GM19438 (cell line): ENCODE results near the gene KLHL29.

Experiments used
- ATAC-seq: cut with Tn5 transposase; IDR thresholded peaks from one replicate; pipeline ENCODE4 v1.9.1; 2021; ENCODE audit warnings: low read depth; ENCODE audit not compliant: unreplicated experiment

Gene KLHL29

DNA sequence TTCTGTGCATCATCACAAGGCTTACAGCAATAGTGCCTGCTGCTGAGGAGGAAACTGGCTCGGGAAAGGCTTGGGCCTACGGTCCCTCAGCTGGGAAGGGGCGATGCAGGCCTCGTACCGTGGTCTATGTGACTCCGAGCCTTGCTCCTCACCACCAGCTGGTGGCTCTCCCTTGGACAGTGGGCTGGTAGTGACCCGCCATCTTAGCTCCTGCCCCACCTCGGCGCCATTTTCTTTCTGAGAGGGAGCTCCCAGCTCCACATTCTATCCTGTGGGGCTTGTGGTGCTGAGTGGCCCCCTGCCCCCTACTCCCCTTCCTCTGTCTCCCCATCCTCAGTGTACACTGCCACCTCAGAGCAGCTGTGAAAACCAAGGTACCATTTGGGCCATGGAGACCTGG, 255.7 kb downstream of the KLHL29 start:
- no peak for ATAC-seq

DNA sequence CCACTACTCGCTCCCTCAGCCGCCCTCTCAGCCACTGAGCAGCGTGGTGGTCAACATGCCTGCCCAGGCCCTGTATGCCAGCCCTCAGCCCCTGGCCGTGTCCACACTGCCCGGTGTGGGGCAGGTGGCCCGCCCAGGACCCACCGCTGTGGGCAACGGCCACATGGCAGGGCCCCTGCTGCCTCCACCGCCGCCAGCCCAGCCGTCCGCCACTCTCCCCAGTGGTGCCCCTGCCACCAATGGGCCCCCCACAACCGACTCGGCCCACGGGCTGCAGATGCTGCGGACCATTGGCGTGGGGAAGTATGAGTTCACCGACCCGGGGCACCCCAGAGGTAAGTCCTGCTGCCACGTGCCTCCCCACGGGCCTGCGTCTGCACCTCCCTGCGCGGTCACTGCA, 257.5 kb downstream of the KLHL29 start:
- no peak for ATAC-seq

GRCh38 chr2:23645230-23645808, 260.3 kb downstream of the KLHL29 start:
- no peak for ATAC-seq

DNA sequence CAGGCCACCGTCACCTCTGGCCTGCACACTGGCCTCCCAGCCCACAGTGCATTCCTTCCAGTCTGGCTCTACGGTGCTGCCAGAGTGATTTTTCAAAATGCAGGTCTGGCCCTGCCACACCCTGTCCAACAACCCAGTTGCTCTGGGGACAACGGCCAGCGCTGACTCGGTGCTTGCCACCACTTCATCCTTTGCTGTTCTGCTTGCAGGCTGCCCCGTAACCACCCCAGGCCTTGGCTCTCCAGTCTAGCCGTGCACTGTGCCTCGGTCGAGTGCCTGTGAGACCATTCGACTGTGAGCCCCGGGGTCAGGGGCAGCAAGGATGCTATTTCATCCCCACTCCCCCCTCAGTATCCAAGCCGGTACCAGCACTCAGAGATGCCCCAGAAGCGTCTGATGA, 262.6 kb downstream of the KLHL29 start:
- ATAC-seq = no peak

- no peak for ATAC-seq
Observed at GRCh38 chr2:23649303-23649702, 264.3 kb downstream of the KLHL29 start.

DNA sequence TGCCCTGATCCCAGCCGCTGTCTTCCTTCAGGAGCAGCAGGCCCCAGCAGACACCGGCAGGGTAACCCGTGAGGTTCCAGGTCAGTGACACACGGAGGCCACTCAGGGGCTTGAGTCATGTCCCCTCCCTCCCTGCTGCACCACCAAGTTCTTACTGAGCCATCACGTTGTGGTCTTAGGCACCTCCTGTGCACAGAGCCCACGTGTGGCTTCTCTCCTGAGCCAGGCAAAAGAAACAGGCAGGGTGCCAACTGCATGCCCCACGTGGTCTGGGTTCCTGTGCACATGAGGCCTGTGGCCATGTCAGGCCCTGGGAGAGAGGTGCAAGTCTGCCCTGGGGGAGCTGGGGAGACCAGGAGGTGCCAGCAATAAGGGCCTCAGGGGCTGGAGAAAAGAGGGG, 264.8 kb downstream of the KLHL29 start:
- no peak for ATAC-seq

DNA sequence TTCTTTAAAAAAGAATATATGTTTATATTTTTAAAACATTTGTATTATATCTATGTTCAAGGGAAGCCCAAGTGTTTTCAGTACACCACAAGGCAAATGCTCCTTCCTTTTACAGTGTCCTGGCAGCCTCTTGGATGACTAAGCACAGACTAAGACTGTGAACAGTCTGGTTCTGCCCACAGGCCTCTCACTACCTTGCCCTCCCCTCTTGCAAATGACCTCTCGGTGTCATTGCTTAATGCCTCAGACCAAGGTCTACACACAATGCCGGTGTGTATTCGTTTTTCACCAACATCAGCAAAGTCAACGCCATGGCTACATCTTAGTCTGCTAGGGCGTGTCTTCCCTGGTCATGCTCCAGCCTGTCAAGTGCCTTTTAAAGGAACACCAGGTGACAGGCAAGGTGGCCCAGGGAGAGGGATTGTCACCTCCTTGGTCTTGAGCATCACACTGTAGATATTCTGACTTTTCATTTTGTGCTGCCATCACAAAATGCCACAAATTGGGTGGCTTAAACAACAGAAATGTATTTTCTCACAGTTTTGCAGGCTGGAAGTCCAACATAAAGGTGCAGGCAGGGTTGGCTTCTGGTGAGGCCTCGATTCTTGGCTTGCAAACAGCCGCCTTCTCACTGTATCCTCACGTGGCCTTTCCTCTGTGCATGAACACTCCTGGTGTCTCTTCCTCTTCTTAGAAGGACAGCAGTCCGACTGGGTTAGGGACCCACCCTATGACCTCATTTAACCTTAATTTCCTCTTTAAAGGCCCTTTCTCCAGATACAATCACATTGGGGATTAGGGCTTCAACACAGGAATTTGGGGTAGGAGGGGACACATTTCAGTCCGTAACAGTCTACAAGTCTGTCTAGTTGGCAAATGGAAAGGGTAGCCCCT, 266.5 kb downstream of the KLHL29 start:
- ATAC-seq = no peak

- no peak for ATAC-seq
Observed at GRCh38 chr2:23653326-23653725, 268.3 kb downstream of the KLHL29 start.

- no peak for ATAC-seq
Observed at GRCh38 chr2:23654756-23655155, 269.8 kb downstream of the KLHL29 start.

- ATAC-seq = no peak
Observed at GRCh38 chr2:23655934-23656596, 271.1 kb downstream of the KLHL29 start.

- ATAC-seq = no peak
Observed at GRCh38 chr2:23656597-23656973, 271.6 kb downstream of the KLHL29 start.

DNA sequence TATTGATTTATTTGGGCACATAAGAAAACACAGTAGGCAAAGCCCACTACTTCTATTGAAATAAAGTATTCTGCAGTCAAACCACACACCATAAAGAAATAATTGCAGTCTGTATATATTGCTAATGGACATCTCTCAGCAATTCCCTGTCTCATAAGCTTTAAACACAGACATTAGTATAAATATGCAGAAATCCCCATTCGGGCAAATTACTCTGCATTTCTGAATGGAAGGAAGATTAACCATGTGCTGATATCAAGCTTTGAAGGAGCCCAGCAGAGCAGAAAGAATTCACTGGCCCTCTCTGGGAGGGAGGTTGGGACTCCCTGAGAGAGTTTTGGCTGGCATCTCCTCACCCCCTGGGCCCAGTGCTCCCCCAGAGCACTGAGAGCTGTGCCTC, 272.4 kb downstream of the KLHL29 start:
- no peak for ATAC-seq

- no peak for ATAC-seq
Observed at GRCh38 chr2:23657934-23658333, 273.0 kb downstream of the KLHL29 start.

DNA sequence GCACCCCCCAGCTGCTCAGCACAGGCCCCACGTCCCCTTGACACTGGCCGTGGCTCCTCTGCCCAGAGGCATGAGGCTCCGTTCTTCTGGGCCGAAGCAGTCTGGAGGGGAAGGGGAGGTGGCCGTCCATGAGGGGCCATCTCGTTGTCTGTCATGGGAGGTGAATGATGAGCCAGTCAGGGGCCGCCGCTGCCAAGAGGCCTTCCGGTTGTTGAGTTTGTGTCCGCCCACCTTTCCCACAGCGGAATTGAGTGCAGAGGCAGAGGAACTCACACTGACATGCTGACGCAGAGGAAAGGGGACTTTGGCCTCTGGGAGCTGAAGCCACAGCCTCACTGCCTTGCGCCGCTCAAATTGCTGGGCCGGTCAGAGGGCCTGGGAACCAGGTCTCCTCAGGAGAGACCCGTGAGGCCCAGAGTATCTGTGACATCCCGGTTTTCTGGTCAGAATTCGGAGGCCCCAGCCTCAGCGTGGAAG, 273.5 kb downstream of the KLHL29 start:
- no peak for ATAC-seq

- ATAC-seq = no peak
Observed at GRCh38 chr2:23659328-23659727, 274.3 kb downstream of the KLHL29 start.

DNA sequence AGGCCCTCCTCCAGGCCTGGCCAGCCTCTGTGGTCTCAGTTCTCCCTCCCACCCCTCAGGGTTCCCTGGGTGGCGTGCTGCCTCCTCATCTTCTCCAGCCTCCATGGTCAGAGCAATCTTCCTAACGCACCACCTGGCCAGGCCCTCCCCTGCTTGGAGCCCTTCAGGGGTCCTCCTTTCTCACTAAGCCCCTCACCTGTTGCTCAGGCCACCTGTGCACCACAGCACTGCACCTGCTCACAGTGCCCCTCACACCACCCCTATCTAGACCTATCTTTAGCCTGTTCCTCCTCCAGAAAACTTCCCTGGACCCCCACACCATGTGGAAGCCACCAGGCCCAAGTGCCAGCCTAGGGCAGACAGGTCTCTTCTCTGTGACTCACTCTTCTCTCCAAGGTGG, 274.8 kb downstream of the KLHL29 start:
- no peak for ATAC-seq

GRCh38 chr2:23660237-23660636, 275.3 kb downstream of the KLHL29 start:
- ATAC-seq = no peak

DNA sequence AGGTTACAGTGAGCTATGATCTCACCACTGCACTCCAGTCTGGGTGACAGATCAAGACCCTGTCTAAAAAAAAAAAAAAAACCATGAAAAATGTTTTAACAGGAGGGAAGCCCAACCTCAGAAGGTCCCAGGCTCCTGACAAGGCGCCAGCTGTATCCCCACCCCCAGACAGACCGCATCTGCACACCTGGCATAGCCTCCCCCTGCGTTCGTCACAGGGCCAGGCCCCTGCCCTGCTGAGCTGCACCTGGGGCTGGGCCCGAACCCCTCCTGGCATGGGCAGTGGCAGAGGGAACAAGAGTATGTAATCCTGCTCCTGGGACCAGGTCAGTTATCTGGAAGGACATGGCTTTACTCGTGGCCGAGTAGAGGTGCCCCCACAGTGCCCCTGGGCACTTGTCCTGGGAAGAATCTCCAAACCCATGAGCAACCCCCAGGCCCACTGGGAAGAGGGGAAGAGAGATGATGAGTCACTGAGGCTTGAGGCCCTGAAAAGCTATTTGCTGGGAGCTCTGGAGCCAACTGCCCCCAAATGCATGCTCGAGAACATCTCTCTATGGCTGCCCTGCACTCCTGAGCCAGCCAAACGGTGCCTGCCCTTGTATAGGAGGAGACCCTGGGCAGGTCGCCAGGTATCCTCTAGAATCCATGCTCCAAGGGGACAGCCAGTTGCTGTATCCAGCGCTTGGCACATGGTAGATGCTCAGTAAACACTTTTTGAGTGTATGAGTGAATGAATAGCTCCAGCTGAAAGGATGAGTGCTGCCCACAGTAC, 276.5 kb downstream of the KLHL29 start:
- no peak for ATAC-seq

GRCh38 chr2:23662466-23662865, 277.5 kb downstream of the KLHL29 start:
- ATAC-seq = no peak

- ATAC-seq = no peak
Observed at GRCh38 chr2:23662941-23663920, 278.3 kb downstream of the KLHL29 start.
